ENCODE results near the gene COL4A1.
A peak's percentile ranks its signal among the peaks of the same experiment; 100 is the strongest.

Gene COL4A1

GRCh38 chr13:110308656-110309359 lies 1.9 kb upstream of the COL4A1 start:
- peak; percentile 66 for DNase-seq

DNA sequence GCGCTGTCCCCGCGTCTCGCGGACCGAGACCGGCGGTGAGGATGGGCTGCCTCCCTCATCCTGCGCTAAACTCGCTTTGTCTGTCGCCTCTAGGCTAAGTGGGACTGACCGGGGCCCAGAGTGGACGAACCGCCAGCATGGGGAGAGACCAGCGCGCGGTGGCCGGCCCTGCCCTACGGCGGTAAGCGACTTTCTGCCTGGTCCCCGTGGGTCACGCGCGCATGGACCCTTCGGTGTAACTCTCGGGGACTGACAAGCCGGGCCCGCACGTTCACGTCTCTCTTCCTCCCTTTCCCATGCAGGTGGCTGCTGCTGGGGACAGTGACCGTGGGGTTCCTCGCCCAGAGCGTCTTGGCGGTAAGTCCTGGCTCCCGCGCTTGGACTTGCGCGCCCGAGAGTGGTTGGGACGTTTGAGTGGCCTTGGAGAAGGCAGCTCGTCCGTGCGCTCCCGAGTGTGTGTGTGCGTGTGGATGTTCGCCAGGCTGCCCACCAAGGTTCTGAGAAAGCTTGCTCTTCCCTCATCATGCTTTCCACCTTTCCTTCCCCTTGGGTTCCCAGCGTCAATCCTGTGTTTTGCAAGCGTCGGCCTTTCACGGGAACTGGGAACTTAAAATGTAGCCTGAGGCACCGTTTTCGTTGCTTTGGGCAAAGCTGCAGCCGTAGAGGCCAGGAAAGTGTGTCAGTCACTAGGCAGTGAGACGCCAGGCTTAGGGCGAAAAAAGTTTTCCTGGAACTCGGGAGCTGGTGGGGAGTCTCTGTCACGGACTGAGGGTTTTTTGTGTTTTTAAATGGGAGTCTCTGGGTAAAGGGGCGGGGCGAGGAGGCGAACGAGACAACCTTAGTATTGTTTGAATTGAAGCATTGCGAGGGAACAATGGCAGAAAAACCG lies 1.1 kb upstream of the COL4A1 start:
- peak; percentile 66 for DNase-seq

GRCh38 chr13:110306340-110306959 lies 507 bp downstream of the COL4A1 start:
- no peak for DNase-seq

- DNase-seq = no peak
These were observed 1.0 kb downstream of the COL4A1 start for GRCh38 chr13:110305949-110306339.

DNA sequence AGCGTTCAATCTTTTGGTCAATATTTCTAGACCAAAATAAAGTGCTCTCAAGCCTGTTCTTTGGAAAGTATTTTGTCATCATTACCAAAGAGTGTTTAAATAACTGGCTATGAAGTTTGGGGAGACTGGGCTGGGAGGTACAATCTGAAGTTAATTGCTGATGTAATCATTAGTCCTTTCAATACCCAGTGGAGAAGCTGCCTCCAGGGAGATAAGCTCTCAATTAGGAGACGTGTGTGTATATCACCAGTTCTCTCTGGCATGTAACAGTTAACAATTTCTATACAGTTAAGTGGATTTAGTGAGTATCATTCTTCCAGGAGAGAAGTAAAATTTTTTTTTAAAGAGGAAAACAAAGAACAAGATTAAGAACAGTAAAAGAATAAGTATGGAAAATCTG lies 1.4 kb downstream of the COL4A1 start:
- DNase-seq = no peak

DNA sequence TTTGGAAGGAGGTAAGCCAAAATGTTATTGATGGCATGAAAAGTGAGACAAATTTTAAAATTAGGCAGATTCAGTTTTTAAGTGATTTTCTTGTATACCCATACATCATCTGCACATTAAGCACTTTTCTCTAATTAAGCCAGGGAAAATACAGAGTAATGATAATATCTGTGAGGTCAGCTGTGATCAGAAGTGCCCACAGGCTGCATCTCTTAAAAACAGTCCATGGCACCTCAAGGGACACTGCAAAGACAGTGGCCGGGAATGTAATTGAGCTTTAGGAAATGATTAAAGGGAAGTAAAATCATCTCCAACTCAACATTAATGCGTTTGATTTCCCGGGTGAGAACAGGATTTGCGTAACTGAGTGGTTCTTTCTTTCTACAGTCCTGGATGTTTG lies 2.0 kb downstream of the COL4A1 start:
- no peak for DNase-seq

- no peak for DNase-seq
These were observed 2.7 kb downstream of the COL4A1 start for GRCh38 chr13:110304256-110304655.

- DNase-seq = no peak
These were observed 3.3 kb downstream of the COL4A1 start for GRCh38 chr13:110303644-110304043.

DNA sequence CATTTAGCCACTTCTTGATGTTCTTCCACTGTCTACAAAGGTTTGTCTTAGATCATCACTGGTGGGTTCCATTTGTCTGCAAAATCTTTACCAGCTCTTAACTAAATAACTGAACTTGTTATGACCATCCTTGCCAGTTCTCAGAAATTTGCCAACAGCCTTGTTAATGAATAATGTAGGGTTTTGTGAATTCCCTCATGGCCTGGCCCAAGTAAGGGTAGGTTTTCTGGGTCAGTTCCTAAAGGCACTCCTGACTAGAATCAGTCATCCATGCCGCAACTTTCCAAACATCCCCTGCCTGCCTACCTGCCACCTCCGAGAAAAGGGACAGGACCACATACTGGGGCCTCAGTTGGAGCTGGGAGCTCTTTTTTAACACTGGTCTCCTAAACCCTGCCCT lies 4.0 kb downstream of the COL4A1 start:
- no peak for DNase-seq

- DNase-seq = no peak
These were observed 5.1 kb downstream of the COL4A1 start for GRCh38 chr13:110301606-110302553.

- no peak for DNase-seq
These were observed 5.9 kb downstream of the COL4A1 start for GRCh38 chr13:110301083-110301482.

- DNase-seq = no peak
These were observed 6.7 kb downstream of the COL4A1 start for GRCh38 chr13:110300090-110300815.

DNA sequence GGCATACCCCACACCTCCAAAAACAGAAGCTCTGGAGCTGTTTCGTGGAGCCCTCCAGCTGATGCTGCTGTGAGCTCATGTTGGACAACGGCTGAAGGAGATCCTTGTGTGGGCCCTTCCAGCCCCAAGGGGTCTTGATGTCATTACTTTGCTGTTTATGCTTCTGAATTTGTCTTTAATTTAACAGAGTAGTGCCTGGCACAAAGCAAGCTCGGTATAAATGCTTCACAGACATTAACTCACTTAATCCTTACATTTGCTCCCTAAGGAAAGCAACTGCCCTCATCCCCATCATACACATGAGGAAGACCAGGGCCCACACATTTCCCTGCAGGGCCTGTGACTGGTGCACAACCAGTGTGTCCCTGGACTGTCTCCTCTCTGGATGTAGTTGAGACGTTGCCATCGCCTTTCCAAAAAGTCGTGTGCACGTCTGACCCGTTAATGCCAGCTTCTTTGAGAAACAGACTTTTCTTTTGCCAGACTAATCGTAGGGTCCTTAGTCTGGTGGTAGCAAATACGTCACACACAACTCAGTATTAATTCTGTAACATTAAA lies 7.6 kb downstream of the COL4A1 start:
- DNase-seq = no peak

DNA sequence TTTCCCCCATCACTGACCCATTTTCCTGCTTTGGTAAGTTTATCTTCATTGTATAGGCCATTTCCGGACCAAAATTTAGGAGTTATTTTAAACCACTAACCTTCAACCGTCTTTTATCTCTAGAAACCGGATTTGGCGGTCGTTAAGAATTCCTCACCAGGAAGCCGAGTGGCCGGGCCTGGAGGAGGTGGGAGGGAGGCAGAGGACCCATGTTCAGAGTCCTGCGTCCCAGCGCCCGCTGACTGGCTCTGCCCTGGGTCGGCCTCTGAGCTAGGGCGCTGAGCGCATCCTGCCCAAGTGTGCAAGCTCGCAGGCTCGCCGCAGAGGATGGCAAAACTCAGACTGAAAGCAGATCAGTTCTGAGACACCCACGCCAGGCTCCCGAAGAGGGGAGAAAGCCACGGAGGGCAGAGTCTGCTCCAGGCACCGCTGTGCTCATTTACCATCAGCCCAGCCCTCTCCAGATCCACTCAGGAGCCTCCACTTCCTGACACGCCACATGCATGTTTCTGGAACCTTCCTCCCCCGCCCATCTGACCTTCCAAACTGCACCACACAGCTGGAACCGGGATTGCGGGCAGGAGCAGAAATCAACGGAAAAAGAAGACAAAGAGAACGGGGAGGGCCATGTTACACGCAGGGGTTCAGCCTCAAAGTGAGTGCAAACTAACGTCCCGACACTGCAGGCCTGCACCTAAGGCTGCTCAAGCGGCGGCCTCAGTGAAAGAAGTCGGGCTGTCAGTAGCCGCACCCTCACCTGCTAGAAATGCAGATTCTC lies 8.3 kb downstream of the COL4A1 start:
- DNase-seq = no peak

- no peak for DNase-seq
These were observed 9.0 kb downstream of the COL4A1 start for GRCh38 chr13:110297766-110298504.

- DNase-seq = no peak
These were observed 9.9 kb downstream of the COL4A1 start for GRCh38 chr13:110297011-110297410.

DNA sequence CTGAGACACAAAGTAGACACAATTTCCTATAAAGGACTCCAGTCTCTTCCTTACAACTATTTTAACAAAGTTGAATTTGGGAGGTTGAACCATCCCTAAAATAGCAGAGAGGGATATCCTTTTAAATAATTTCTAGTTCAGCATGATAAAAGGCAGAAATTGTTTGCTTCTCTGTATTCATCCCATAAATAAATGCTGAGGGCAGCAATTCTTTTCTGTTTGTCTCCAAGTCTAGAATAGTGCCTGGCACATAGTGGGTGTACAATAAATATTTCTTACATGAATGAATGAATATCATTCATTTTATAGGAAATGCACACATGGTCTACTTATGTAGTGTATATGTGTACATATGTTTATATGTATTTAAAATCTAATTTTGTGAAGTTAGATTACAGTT lies 12.3 kb downstream of the COL4A1 start:
- DNase-seq = no peak

- no peak for DNase-seq
These were observed 12.8 kb downstream of the COL4A1 start for GRCh38 chr13:110294146-110294545.

GRCh38 chr13:110293649-110294048 lies 13.3 kb downstream of the COL4A1 start:
- DNase-seq = no peak

DNA sequence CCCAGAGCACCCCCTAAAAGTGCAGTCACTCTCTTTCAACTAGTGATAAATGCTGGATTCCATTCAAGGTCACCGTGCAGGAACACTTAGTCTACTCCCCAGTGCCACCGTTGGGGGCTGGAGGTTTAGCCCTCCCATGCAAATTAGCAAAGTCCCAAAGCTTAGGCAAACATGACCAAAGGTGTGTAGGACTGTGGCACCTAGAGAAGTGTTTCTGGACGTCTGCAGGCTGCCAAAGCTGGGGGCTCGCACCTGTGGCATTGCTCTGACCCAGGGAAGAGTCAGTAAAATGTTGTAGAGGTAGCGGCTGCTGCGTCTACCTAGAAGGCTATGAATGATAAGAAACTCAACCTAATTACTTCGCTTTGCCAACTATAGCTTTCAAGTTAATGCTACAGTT lies 13.9 kb downstream of the COL4A1 start:
- no peak for DNase-seq

Data from DMS79 (cell line).